ENCODE data around the gene KLRG1.

Gene KLRG1

GRCh38 chr12:8987685-8988084 lies 1.7 kb upstream of the KLRG1 start:
- Histone ChIP-seq H3K27me3 (no peaks in the 10 kb centered on the region), H3K4me3 (ENCODE audit: low read depth, low read length) (no peak overlapping the region), H3K36me3 (no peaks in the 10 kb centered on the region), H3K4me1 (no peaks in the 10 kb centered on the region), H3K9me3 (no peaks in the 10 kb centered on the region)
- no peak for DNase-seq
- no peak for TF ChIP-seq CTCF (IDR thresholded peaks at IDR 0.05; ENCODE audit: low read depth, low read length)

- Histone ChIP-seq H3K4me1 (no peaks in the 10 kb centered on the region), H3K4me3 (ENCODE audit: low read depth, low read length) (no peak overlapping the region), H3K27me3 (no peaks in the 10 kb centered on the region), H3K36me3 (no peaks in the 10 kb centered on the region), H3K9me3 (no peaks in the 10 kb centered on the region)
- DNase-seq: no peak
- no peak for TF ChIP-seq CTCF (IDR thresholded peaks at IDR 0.05; ENCODE audit: low read depth, low read length)
Observed at GRCh38 chr12:8991371-8992345, 2.3 kb downstream of the KLRG1 start.

- H3K27me3 ChIP-seq: no peaks in the 10 kb centered on the region
- no peak for TF ChIP-seq CTCF (IDR thresholded peaks at IDR 0.05; ENCODE audit: low read depth, low read length)
- H3K4me1 ChIP-seq: no peaks in the 10 kb centered on the region
- H3K9me3 ChIP-seq: no peaks in the 10 kb centered on the region
- H3K36me3 ChIP-seq: no peaks in the 10 kb centered on the region
- no peak for DNase-seq
- no peak overlapping the region for H3K4me3 ChIP-seq (ENCODE audit: low read depth, low read length)
Observed at GRCh38 chr12:8993827-8994226, 4.5 kb downstream of the KLRG1 start.

GRCh38 chr12:8995021-8995775 lies 5.9 kb downstream of the KLRG1 start:
- H3K4me1 ChIP-seq: no peaks in the 10 kb centered on the region
- no peak for TF ChIP-seq CTCF (IDR thresholded peaks at IDR 0.05; ENCODE audit: low read depth, low read length)
- no peaks in the 10 kb centered on the region for H3K27me3 ChIP-seq
- no peaks in the 10 kb centered on the region for H3K9me3 ChIP-seq
- H3K4me3 ChIP-seq (ENCODE audit: low read depth, low read length): no peak overlapping the region
- no peak for DNase-seq
- H3K36me3 ChIP-seq: no peaks in the 10 kb centered on the region

- Histone ChIP-seq H3K36me3 (no peaks in the 10 kb centered on the region), H3K27me3 (0 out of 2 replicates have a peak, but pooled peaks cover 3% of the 10 kb centered on the region), H3K4me3 (ENCODE audit: low read depth, low read length) (no peak overlapping the region), H3K4me1 (no peaks in the 10 kb centered on the region), H3K9me3 (no peaks in the 10 kb centered on the region)
- no peak for DNase-seq
- TF ChIP-seq CTCF (IDR thresholded peaks at IDR 0.05; ENCODE audit: low read depth, low read length): no peak
Observed at GRCh38 chr12:8996682-8997405, 7.5 kb downstream of the KLRG1 start.
